Measurements from ENCODE around the gene GATA2.

The GATA2 gene

GRCh38 chr3:128455786-128456748 lies 36.9 kb downstream of the GATA2 start:
- DNase-seq (ENCODE audit: low read depth in 2 of 2): no peak

- no peak for DNase-seq (ENCODE audit: low read depth in 2 of 2)
Measured at GRCh38 chr3:128455116-128455515, 37.9 kb downstream of the GATA2 start.

- no peak for DNase-seq (ENCODE audit: low read depth in 2 of 2)
Measured at GRCh38 chr3:128454310-128454618, 38.7 kb downstream of the GATA2 start.

- DNase-seq (ENCODE audit: low read depth in 2 of 2): no peak
Measured at GRCh38 chr3:128453501-128454309, 39.3 kb downstream of the GATA2 start.

GRCh38 chr3:128452678-128453275 lies 40.2 kb downstream of the GATA2 start:
- DNase-seq (ENCODE audit: low read depth in 2 of 2): no peak

- no peak for DNase-seq (ENCODE audit: low read depth in 2 of 2)
Measured at GRCh38 chr3:128452120-128452519, 40.9 kb downstream of the GATA2 start.

- no peak for DNase-seq (ENCODE audit: low read depth in 2 of 2)
Measured at GRCh38 chr3:128449111-128449638, 43.8 kb downstream of the GATA2 start.

- no peak for DNase-seq (ENCODE audit: low read depth in 2 of 2)
Measured at GRCh38 chr3:128448491-128448890, 44.5 kb downstream of the GATA2 start.

- peak; percentile 72 to 77 for DNase-seq (ENCODE audit: low read depth in 2 of 2)
Measured at GRCh38 chr3:128447561-128448013, 45.4 kb downstream of the GATA2 start.

- DNase-seq (ENCODE audit: low read depth in 2 of 2): no peak
Measured at GRCh38 chr3:128446821-128447220, 46.2 kb downstream of the GATA2 start.

GRCh38 chr3:128445357-128445756 lies 47.6 kb downstream of the GATA2 start:
- DNase-seq (ENCODE audit: low read depth in 2 of 2): no peak

- DNase-seq (ENCODE audit: low read depth in 2 of 2): no peak
Measured at GRCh38 chr3:128443771-128444170, 49.2 kb downstream of the GATA2 start.

GRCh38 chr3:128442949-128443348 lies 50.1 kb downstream of the GATA2 start:
- no peak for DNase-seq (ENCODE audit: low read depth in 2 of 2)

GRCh38 chr3:128442070-128442469 lies 50.9 kb downstream of the GATA2 start:
- DNase-seq (ENCODE audit: low read depth in 2 of 2): no peak

GRCh38 chr3:128439226-128439625 lies 53.8 kb downstream of the GATA2 start:
- no peak for DNase-seq (ENCODE audit: low read depth in 2 of 2)

- DNase-seq (ENCODE audit: low read depth in 2 of 2): no peak
Measured at GRCh38 chr3:128438488-128439072, 54.4 kb downstream of the GATA2 start.

GRCh38 chr3:128436214-128436613 lies 56.8 kb downstream of the GATA2 start:
- DNase-seq (ENCODE audit: low read depth in 2 of 2): no peak

GRCh38 chr3:128435561-128435960 lies 57.4 kb downstream of the GATA2 start:
- no peak for DNase-seq (ENCODE audit: low read depth in 2 of 2)

GRCh38 chr3:128435058-128435457 lies 57.9 kb downstream of the GATA2 start:
- no peak for DNase-seq (ENCODE audit: low read depth in 2 of 2)

- DNase-seq (ENCODE audit: low read depth in 2 of 2): no peak
Measured at GRCh38 chr3:128434524-128434923, 58.5 kb downstream of the GATA2 start.

- DNase-seq (ENCODE audit: low read depth in 2 of 2): no peak
Measured at GRCh38 chr3:128433837-128434165, 59.2 kb downstream of the GATA2 start.

All from stimulated activated CD4-positive, alpha-beta T cell treated with anti-CD3 and anti-CD28 coated beads, Interleukin-15, amount 100 ng/mL, for 48 hours (primary cell).